RPMI8226 (cell line): ENCODE results near the gene ETV1.

Source experiments
- DNase-seq: peaks from one replicate; pipeline ENCODE4 v3.0.0-alpha.2; 2015

ETV1 gene

DNA sequence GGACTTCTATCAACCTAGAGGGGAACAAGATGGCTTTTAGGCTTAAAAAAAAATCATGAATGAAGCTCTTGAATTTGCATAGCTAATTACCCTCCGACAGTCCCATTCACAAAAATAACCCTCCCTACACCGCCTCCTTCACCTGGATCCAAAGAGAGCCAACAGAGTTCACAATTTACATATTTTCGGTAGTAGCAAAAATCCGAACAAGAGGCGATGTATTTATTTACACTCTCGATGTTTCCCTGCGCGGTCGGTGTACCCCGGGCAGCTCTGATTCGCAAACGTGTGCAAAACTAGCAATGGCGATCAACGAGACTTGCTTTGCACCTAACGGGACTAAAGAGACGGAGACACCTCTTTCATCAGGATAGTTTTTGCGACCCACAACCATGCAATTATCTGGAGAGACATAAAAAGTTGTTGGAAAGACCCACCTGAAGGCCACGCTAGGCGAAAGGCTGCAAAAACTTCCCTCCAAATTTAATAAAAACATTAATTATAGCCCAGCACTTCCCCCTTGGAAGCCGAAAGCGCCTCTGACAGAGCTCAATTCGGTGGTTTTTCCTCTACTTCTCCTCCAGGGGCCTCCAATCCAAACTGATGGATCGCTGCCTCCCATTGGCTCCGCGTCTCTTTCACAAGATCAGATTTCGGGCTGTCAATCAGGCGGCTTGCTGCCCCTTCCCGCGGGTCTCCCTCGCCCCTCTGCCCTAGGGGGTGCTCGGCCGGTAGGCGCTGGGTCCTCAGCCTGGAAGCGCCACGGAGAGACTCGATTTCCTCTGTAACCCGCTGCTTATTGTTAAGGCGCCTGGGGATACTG, at the start of gene ETV1:
Gene ETV1, minus strand, starts transcription at position 541 of the 823 bp plus-strand sequence. CDS start 614 bp downstream, outside the sequence.
- DNase-seq: peak; percentile 50

DNA sequence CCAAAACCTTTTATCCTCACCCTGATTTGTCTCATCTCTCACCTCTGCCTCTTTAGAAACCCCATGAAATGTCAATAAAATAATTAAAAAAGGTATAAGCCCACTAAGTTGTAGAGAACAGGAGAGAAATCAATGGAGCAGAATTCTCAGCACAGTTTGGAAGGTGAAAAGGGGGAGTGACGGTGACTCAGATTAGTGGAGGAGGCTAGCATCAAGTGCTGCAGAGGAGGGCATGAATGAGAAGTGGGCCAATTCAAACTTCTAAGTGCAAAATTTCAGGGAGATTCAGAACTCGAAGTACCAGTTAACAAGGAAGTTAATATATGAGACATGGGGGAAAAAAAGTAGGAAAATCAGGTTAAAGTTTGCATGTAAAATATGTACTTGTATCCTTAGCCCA, 34.9 kb upstream of the ETV1 start:
- no peak for DNase-seq

DNA sequence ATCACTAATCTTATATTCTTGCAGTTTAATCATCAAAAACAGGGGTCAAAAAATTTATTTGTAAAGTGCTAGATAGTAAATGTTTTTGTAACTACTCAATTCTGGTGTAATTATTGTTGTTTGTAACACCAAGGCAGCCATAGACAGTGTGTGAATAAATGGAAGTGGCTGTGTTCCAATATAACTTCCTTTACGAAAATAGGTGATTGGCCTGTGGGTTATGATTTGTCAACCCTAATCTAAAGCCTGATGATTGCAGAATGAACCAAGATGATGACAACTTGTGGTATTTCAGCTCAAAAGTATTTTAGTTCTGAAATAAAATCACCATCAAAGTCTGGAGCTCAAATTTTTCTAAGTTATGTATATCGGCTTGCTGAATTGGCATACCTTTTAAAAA, 34.4 kb upstream of the ETV1 start:
- DNase-seq: no peak

DNA sequence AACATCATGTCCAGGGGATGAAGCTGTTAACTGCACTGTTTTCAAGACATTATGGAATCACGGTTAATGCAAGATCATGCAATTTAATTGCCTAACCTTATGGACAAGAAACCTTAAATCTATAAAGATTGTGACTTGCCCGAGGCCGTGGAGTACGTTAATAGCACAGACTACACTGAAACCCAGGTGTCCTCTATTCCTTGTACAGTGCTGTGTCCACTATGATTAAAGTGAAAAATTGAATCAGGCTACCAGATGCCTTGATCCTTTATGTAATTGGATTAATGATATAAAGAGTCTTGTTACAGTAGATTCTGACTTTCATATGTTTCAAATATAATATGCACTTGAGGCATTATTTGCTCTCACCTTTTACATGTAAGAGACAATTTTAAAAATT, 33.9 kb upstream of the ETV1 start:
- DNase-seq: no peak

DNA sequence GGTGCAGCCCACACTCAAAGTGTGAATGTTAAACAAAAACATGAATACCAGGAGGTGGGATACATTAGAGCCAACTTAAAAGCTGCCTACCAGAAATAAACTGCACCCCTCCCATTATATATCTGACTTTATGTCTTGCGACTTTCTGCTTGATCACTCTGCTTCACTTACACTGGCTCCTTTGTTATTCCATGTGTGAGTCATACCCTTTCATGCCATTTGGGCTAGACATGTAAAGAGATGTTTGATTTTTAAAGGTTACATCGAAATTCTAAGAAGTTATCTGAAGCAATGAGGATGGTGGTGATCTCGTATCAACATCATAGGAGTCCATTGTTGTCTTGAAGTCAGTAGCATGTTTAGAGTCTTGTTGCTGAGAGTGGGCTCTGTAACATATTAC, 31.6 kb upstream of the ETV1 start:
- DNase-seq: no peak

DNA sequence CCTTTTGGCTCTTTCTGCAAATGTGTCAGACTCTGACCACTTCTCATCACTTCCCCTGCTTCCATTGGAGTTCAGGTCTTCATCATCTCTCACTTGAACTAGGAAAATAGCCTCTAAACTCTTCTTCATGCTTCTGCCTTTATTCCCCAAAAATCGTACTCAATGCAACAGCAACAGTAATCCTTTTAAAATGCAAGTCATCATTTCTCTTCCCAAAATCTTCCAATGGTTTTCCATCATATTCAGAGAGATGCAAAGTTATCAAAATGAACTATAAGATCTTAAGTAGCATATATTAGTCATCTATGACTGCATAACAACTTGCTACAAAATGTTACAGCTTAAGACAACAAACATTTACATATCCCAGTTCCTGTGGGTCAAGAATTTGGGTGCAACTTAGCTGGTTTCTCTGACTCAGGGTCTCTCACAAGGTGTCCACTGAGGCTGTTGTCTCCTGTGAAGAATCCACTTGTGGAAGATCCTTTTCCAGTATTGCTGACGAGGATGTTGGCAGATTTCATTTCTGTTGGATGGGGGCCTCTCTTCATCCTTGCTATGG, 31.0 kb upstream of the ETV1 start:
- no peak for DNase-seq

DNA sequence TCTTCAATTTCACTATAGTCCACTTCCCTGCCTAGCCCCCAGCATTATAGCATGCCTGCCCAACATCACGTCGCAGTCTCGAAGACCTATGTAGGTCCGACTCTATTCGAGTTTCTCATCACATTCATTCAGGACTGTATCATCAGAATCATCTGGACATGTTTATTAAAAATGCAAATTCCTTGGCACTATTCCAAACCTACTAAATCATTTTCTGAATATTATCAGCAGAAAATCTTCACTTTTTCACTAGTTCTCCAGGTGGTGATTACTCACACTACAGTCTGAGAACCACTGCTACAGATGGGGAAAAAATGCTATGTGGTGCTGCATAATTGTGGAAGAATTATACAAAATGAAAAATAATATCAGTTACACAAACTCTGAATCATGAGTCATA, 29.3 kb upstream of the ETV1 start:
- DNase-seq: no peak

DNA sequence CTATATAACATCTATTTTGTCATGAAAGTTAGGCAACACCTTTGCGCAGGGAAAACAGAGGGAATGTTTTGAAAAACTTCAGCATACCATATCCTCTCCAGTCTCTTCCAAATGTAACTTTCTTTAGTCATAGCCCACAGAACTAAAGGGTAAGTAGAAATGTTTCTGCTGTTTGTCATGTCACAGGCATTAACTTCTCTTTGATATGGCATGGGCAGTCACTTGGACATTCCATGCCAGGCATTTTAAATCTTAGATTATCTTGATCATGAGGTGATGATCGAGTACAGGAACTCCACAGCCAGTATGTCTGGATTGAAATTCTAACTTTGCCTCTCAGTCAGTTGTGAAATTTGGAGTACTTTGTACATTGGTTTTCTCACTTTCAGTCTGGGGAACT, 27.5 kb upstream of the ETV1 start:
- DNase-seq: no peak

DNA sequence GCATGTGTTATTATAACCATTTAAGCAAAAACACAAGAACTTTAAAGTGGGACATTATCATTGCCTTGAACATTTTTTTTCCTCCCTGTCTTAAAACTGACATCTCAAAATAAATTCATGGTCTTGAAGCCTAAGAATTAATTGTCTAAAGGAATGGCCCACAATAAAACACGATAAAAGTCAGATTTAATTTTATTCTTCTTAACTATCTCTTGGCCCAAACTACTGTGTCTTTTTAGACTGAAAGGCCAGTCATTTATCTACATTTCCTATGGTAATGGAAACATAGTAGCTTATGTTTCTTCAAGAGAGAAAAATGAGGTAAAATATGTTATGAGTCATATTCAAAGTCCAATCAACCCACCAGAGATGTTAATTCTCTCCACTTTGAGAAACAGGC, 24.4 kb upstream of the ETV1 start:
- no peak for DNase-seq

DNA sequence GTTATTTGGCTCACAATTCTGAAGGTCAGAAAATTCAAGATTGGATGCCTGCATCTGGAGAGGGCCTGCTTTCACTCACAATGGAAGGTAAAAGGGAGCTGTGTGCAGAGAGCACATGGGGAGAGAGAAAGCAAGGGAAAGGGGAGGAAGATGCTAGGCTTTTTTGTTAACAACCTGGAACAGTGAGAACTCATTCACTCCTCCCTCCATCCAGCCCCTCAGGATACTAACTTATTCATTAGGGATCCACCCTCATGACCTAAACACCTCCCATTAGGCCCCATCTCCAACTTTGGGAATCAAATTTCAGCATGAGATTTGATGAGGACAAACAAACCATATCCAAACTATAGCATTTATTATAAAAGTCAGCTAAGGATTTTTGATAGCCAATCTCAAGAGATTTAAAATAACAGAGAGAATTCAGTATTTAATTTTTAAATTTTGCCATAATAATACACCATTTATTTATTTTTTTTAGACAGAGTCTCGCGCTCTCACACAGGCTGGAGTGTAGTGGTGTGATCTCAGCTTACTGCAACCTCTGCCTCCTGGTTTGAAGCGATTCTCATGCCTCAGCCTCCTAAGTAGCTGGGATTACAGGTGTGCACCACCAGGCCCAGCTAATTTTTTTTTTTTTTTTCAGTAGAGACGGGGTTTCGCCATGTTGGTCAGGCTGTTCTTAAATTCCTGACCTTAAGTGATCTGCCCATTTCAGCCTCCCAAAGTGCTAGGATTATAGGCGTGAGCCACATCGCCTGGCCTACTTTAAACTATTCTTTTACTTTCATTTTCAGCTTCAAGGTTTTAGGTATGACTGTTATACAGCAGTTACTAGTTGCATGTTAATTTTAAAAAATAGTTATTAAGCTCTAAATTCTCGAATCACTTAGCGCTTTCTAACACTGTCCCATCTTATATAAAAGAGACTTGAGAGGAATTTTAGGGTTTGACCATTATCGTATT, 20.3 kb upstream of the ETV1 start:
- DNase-seq: no peak

DNA sequence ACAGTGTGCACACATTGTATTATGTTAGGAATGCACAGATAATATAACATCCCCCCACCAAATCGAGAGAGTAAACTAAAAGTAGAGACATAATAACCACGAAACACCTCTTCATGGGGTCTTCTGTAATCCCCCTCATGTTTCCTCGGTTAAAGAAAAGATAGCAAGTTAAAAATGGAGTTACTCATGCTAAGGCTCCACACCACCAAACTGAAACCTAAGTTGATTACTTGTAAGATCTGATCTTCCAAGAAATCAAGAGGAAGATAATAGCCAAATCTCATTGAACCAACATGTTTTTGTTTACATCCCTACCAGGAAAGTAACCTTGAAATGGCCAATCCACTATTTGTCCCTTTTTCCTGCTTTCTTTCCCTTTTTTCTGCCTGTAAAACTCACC, 11.7 kb upstream of the ETV1 start:
- DNase-seq: no peak

DNA sequence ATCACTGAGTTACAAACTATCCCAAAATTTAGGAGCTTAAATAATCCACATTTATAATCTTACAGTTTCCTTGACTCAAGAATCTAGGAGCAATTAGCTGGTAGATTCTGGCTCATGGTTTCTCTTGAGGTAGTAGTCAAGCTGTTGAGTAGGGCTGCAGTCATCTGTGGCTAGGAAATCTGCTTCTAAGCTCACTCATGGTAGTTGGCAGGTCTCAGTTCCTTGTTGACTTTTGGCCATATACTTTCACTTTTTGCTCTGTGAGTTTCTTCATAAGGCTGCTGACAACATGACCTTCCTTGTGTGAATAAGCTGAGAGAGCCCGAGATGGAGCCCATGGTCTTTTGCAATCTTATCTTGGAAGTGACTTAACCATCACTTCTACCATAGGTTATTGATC, 10.8 kb upstream of the ETV1 start:
- peak; percentile 16 for DNase-seq

DNA sequence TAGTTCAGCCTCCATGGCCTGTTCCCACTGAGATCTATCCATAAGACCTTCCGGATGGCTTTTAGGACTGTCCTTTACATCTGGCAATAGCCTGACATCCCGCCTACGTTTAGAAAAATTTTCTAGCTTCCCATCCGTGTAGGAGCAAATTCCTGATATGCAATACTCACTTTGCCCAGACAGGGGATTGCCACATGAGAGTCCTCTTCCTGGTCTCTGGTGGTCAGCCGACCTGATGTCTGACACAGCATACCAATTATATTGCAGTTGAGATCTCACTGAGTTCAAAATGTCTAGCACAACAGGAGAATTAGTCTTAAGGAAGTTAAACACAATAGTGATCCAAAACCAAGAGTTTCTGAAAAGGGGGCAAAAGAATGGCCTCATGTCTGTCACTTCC, 9.4 kb upstream of the ETV1 start:
- DNase-seq: no peak

DNA sequence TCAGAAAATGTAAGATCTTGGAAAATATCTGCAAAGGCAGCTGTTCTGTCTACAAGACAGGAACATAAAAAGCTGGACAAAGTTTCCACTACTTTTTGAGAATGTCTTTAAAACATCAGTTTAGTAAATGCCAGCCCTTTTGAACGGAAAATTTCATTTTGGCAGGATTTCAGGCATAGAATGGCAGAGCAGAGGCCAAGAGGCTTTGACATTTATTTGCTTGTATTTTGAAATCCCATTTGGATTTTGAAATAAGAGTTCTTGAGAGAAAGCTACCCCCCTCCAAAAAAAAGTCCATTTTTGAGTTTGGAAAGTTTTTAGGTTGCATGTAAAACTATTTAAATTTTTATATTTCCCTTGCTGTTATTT, 3.1 kb upstream of the ETV1 start:
- DNase-seq: no peak

DNA sequence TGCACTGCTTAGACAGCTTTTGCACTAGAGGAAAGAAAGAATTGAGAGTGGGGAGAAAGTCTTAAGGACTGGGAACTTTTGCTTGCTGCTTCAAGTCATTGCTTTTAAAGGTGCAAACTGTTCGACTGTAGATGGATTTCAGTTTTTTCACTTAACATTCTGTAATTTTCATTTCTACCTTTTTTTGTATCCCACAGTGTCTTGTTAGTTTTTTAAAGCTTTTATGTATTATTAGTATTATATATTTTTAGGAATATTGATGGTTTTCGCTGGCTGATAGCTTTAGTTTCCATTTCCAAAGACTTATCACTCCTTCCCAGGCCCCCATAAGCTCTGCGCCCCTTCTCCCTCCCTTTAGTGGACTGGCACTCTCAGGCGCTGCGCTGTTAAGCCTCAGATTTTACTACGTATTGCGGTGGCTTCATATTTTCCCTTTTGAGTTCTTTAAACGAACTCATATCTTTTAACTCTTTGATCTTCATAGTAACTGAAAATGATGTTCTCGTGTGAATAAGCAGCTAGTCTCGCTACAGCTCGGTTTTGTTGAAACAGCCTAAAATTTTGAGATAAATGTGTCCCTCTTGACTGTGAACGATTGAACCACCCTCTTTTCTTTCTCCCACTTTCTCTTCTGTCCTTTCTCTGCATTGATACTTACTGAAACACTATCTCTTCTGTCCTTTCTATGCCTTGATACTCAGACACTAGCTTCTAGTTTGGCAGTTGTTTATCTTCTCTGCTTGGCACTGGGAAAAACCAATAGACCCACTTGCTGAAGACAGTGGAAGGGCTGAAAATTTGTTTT, 2.5 kb upstream of the ETV1 start:
- DNase-seq: no peak

DNA sequence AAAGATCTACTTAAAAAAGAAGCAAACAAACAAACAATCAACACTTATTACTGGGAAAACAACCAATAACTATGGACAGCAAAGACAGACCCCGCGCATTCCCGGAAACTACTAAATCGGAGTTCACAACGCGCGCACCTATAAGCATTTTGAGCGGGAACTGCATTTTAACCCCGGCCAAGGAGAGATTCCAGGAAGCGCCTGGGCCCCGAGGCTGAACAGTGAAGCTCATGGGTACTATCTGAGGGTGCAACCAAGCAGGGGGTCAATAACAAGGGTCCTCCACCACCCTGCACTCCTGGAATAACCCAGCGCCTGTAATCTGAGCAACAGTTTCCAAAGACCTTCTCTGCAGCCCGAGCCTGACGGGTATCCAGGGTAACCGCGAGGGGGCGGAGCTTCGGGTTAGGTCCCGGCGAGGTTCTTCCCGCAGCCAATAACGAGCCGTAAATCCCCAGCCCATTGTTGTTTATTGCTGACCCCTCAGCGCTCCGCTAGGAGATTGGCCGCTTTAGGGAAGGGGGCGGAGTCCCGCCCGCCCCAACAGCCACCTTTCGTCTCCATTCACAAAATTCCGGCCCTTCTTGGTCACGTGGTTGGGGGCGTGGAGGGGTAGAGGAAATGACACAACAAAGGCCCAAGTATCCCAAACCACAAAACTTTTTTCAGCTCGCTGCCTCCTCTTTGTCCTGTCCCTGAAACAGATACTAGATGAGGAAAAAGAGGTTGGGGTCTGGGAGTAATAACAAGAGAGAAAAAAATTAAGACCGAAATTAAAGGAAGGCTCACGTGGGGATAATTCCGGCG, 1.7 kb upstream of the ETV1 start:
- DNase-seq: peak; percentile 91

DNA sequence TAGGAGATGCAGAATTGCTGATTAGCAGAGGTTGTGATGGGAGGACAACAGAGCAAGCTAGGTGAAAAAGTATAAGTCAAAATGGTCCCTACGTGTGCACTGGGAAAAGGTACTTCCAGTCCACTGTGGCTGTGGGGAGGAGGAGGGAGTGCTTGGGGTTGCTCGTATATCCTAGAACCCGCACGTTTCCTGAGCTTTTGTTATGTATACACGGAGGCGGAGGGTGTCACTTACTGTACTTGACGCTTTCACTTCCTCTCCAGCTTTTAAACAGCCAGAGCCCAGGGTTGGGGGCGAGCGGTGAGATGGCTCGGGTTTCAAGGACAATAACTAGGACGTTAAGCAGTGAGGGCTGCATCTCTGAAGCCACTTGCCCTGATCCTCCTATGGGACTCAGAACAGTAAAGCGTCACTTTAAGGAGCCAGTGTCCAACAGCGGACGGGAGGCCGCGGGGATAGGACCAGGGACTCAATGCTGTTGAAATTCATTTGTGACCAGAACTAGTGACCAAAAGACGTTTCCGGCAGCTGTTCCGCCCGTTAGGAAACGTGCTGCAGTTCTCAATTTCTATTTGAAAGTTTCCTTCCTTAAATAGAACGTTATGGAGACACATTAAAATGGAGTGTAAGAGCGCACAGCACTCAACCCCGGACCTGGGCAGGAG, 985 bp upstream of the ETV1 start:
- DNase-seq: peak; percentile 81

DNA sequence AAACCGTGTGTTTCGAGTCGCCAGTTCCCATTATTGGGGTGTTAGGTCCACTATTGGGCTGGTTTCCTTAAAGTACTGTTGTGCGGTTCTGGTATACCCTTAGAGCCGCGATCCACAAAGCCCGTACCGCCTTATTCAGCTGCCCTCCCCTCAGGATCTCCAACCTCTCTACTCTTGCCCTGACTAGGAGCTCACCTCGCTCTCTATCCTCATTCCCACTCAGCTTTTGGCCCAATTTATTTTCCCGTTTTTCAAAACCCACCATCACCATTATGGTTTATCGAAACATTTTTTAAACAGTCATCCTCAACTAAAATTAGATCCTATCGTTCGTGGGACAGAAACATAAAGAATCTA, 461 bp upstream of the ETV1 start:
- DNase-seq: no peak

DNA sequence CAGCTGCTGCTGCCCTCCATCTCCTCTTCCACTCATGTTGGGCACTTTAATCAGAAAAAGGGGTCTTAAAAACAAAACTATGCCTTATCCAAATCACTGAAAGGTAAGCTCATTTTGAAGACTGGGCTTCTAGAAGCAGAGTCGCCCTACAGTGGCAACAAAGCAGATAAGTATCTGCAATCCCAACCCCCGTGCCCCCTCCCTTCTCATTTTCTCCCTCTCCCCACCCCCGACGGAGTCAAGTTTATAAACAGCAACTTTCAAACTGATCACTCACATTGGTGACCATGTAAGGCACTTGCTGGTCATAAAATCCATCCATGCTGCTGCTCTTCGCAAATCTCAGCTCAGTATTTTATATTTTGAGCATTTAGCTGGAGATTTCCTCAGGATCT, 738 bp downstream of the ETV1 start:
- peak; percentile 40 for DNase-seq

DNA sequence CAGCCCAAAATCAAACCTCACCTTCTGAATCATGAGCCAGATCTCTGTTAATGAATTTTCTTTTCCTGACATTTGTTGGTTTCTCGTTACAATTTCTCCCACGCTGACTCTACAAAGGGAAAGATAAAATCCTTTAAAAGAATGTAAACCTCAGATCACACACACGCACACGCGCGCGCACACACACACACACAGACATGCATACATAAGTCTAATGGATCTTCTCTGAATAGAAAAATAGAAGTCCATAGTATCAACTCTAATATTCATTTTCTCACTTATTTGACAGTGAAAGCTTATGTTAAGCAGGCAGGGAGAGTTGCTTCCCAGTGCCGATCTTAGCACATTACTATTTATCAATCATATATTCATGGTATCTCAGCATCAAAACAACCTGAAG, 1.4 kb downstream of the ETV1 start:
- no peak for DNase-seq

DNA sequence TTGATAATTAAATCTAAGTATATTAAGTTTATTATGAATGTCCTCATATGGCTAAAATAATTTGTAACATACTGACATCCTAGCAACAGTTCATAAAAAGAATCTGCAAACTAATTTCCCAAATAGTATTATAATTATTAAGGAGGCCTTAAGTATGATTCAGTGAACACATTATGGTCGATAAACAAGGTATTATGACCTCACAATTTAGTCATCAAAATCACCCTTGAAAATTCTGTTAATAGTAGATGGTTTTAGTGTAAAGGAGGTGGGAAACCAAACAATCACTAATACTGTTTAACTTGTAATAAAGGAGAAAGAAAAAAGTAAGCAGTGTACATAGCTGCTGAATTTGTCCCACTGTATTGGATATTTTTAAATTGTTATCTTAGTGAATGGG, 2.1 kb downstream of the ETV1 start:
- DNase-seq: no peak

DNA sequence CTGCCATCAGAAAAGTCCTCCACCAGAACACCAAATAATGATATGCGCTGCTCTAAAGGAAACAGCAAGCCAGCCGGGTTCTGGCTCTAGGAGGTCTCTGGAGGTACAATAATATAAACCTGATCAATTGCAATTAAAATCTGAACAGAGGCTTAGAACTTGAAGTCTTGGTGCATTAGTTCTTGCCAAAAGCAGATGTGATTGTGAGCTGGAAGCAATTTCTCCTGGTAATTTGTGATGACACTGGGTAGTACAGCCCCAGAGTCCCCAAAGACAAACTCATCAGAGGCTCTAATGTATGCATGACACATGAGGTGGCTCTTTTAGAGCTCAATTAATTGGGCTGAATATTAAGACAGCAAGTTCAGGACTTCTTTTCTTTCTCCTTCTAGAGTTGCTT, 3.3 kb downstream of the ETV1 start:
- DNase-seq: no peak
